Measurements from ENCODE around the gene CDH8. TPM values are rescaled to one million over a fixed set of nuclear protein-coding genes. Genes with fewer than 3 reads are reported as not detected.

CDH8 gene, protein sequence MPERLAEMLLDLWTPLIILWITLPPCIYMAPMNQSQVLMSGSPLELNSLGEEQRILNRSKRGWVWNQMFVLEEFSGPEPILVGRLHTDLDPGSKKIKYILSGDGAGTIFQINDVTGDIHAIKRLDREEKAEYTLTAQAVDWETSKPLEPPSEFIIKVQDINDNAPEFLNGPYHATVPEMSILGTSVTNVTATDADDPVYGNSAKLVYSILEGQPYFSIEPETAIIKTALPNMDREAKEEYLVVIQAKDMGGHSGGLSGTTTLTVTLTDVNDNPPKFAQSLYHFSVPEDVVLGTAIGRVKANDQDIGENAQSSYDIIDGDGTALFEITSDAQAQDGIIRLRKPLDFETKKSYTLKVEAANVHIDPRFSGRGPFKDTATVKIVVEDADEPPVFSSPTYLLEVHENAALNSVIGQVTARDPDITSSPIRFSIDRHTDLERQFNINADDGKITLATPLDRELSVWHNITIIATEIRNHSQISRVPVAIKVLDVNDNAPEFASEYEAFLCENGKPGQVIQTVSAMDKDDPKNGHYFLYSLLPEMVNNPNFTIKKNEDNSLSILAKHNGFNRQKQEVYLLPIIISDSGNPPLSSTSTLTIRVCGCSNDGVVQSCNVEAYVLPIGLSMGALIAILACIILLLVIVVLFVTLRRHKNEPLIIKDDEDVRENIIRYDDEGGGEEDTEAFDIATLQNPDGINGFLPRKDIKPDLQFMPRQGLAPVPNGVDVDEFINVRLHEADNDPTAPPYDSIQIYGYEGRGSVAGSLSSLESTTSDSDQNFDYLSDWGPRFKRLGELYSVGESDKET
- total RNA-seq (2021) (11.1 to 15.9 TPM (median 12.8 TPM) in 3 replicates), Bru-seq, nascent RNA (percentile 54 among the genes with signal in this experiment)
- long read RNA-seq, experiment 1, partial matches to known transcripts: 3 of 10 reads
- long read RNA-seq, experiment 1, other reads (novel, unspliced or antisense): 5 of 10 reads
- long read RNA-seq, experiment 2, partial matches to known transcripts: 2 of 10 reads
- long read RNA-seq, experiment 2, other reads (novel, unspliced or antisense): 5 of 10 reads
- long read RNA-seq, experiment 3, partial matches to known transcripts: 1 of 1 reads
- long read RNA-seq, experiment 3, other reads (novel, unspliced or antisense): 0 of 1 reads

DNA sequence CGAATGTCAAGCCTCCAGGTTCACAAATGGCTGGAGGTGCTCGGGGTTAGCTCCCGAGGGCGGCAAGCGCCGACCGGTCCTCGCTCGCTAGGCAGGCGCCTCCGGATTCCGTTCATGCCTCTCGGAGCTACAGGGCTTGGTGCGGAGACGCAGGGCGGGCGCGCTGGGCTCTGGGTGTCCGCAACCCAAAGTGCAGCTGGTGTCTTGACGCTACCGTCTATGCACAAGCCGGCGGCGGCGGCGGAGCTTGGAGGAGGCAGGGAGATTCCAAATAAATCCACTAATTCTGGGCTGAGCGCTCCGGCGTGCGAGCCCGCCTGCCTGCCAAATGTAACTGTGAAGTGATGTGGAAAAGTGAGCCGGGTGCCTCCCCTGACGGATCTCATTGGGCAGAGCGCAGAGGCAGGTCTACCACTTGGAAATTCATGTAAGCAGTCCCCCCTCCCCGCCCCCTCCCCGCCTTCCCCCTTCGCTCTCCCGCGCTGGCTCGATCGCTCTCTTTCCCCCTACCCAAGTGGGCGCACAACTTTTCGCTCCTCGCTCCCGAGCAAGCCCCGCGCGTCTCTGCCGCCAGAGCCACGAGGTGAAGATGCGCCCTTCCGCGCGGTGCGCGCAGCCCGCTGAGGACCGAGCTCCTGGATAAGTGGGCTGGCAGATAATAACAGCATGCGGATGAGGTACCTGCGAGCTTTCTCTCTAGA, at the start of gene CDH8:
Gene CDH8, minus strand, starts transcription at position 338 of the 701 bp plus-strand sequence. CDS start 15,035 bp downstream, outside the sequence.
- Mint-ChIP-seq H3K9me3 (no peaks in the 10 kb centered on the region), H3K4me1 (peaks cover 54% of the 10 kb centered on the region), H3K27ac (no peak within 1 kb of the TSS), H3K4me3 (peak within 1 kb of the TSS; percentile 84), H3K36me3 (no peaks in the 10 kb centered on the region), H3K27me3 (ENCODE audit: low read depth) (peaks cover 73% of the 10 kb centered on the region)
- DNase-seq (ENCODE audit: low spot score) (peak; percentile 76), ATAC-seq (peak; percentile 56)
- POLR2A ChIA-PET: interaction anchor here (0.6 kb wide), 1 partner anchor 26 kb away, joined by 4 read pairs; no protein-coding TSS in a partner anchor
- TF ChIP-seq, protein P1, sequence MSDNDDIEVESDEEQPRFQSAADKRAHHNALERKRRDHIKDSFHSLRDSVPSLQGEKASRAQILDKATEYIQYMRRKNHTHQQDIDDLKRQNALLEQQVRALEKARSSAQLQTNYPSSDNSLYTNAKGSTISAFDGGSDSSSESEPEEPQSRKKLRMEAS (CRISPR knock-in tag; IDR thresholded peaks at IDR 0.05): peak; percentile 53; the same call in 1 of the 2 replicates
- TF ChIP-seq, protein P2, sequence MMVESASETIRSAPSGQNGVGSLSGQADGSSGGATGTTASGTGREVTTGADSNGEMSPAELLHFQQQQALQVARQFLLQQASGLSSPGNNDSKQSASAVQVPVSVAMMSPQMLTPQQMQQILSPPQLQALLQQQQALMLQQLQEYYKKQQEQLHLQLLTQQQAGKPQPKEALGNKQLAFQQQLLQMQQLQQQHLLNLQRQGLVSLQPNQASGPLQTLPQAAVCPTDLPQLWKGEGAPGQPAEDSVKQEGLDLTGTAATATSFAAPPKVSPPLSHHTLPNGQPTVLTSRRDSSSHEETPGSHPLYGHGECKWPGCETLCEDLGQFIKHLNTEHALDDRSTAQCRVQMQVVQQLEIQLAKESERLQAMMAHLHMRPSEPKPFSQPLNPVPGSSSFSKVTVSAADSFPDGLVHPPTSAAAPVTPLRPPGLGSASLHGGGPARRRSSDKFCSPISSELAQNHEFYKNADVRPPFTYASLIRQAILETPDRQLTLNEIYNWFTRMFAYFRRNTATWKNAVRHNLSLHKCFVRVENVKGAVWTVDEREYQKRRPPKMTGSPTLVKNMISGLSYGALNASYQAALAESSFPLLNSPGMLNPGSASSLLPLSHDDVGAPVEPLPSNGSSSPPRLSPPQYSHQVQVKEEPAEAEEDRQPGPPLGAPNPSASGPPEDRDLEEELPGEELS (CRISPR knock-in tag; IDR thresholded peaks at IDR 0.05): 0 out of 2 replicates have a peak, but pooled peaks have one; percentile 37
- TF ChIP-seq ZNF138 (CRISPR knock-in tag; conservative IDR thresholded peaks at IDR 0.05) (no peak), FOXK1 (CRISPR knock-in tag; IDR thresholded peaks at IDR 0.05) (peak; percentile 47; the same call in 1 of the 2 replicates)
- CTCF ChIA-PET: interaction anchor here (0.6 to 3.1 kb wide), 7 partner anchors 10 to 952 kb away, joined by 3 to 24 read pairs (median 4); no protein-coding TSS in a partner anchor

DNA sequence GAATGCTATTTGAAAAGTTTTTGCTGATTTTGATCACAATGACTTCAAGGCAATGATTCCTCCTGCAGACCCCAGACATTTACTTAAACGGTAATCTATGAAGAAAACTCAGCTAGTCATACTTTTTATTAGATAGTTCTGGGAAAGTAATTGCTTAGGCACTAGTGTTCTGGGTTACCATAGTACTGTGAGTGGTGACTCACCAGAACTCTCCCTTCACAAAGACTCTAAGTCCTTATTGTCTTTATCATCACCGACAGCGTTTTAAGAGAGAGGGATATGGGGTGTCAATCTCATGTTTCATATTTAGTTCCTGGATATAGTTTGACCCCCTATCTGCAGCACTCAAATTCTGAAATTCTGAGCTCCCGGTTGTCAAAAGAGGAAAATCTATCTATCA, 43.0 kb upstream of the CDH8 start:
- peaks cover 3% of the 10 kb centered on the region for H3K9me3 Mint-ChIP-seq
- no peak overlapping the region for H3K27ac Mint-ChIP-seq
- H3K4me1 Mint-ChIP-seq: peaks cover 7% of the 10 kb centered on the region
- ATAC-seq: no peak
- DNase-seq (ENCODE audit: low spot score): no peak
- H3K27me3 Mint-ChIP-seq (ENCODE audit: low read depth): no peaks in the 10 kb centered on the region; the same call in 1 of the 2 replicates
- no peak overlapping the region for H3K4me3 Mint-ChIP-seq
- no peaks in the 10 kb centered on the region for H3K36me3 Mint-ChIP-seq
- ChIA-PET POLR2A (no interaction called here), CTCF (interaction anchor here (2.1 to 2.9 kb wide), 2 partner anchors 16 to 144 kb away, joined by 30 to 37 read pairs; no protein-coding TSS in a partner anchor)
- TF ChIP-seq CREM (CRISPR knock-in tag; IDR thresholded peaks at IDR 0.05): no peak
- no peak for TF ChIP-seq JUN (CRISPR knock-in tag; IDR thresholded peaks at IDR 0.05)
- TF ChIP-seq, protein P3, sequence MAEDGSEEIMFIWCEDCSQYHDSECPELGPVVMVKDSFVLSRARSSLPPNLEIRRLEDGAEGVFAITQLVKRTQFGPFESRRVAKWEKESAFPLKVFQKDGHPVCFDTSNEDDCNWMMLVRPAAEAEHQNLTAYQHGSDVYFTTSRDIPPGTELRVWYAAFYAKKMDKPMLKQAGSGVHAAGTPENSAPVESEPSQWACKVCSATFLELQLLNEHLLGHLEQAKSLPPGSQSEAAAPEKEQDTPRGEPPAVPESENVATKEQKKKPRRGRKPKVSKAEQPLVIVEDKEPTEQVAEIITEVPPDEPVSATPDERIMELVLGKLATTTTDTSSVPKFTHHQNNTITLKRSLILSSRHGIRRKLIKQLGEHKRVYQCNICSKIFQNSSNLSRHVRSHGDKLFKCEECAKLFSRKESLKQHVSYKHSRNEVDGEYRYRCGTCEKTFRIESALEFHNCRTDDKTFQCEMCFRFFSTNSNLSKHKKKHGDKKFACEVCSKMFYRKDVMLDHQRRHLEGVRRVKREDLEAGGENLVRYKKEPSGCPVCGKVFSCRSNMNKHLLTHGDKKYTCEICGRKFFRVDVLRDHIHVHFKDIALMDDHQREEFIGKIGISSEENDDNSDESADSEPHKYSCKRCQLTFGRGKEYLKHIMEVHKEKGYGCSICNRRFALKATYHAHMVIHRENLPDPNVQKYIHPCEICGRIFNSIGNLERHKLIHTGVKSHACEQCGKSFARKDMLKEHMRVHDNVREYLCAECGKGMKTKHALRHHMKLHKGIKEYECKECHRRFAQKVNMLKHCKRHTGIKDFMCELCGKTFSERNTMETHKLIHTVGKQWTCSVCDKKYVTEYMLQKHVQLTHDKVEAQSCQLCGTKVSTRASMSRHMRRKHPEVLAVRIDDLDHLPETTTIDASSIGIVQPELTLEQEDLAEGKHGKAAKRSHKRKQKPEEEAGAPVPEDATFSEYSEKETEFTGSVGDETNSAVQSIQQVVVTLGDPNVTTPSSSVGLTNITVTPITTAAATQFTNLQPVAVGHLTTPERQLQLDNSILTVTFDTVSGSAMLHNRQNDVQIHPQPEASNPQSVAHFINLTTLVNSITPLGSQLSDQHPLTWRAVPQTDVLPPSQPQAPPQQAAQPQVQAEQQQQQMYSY (CRISPR knock-in tag; IDR thresholded peaks at IDR 0.05): no peak
- TF ChIP-seq RELA (CRISPR knock-in tag; IDR thresholded peaks at IDR 0.05; ENCODE audit: borderline replicate concordance): no peak
- TF ChIP-seq, protein P4, sequence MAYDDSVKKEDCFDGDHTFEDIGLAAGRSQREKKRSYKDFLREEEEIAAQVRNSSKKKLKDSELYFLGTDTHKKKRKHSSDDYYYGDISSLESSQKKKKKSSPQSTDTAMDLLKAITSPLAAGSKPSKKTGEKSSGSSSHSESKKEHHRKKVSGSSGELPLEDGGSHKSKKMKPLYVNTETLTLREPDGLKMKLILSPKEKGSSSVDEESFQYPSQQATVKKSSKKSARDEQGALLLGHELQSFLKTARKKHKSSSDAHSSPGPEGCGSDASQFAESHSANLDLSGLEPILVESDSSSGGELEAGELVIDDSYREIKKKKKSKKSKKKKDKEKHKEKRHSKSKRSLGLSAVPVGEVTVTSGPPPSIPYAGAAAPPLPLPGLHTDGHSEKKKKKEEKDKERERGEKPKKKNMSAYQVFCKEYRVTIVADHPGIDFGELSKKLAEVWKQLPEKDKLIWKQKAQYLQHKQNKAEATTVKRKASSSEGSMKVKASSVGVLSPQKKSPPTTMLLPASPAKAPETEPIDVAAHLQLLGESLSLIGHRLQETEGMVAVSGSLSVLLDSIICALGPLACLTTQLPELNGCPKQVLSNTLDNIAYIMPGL (CRISPR knock-in tag; IDR thresholded peaks at IDR 0.05): no peak
- no peak for TF ChIP-seq NR1H2 (CRISPR knock-in tag; IDR thresholded peaks at IDR 0.05)
- no peak for TF ChIP-seq OVOL2 (CRISPR knock-in tag; IDR thresholded peaks at IDR 0.05; ENCODE audit: borderline replicate concordance)
- TF ChIP-seq, protein P2 (CRISPR knock-in tag; IDR thresholded peaks at IDR 0.05): no peak
- no peak for TF ChIP-seq ZNF396 (CRISPR knock-in tag; IDR thresholded peaks at IDR 0.05; ENCODE audit: borderline replicate concordance)
- TF ChIP-seq, protein P5, sequence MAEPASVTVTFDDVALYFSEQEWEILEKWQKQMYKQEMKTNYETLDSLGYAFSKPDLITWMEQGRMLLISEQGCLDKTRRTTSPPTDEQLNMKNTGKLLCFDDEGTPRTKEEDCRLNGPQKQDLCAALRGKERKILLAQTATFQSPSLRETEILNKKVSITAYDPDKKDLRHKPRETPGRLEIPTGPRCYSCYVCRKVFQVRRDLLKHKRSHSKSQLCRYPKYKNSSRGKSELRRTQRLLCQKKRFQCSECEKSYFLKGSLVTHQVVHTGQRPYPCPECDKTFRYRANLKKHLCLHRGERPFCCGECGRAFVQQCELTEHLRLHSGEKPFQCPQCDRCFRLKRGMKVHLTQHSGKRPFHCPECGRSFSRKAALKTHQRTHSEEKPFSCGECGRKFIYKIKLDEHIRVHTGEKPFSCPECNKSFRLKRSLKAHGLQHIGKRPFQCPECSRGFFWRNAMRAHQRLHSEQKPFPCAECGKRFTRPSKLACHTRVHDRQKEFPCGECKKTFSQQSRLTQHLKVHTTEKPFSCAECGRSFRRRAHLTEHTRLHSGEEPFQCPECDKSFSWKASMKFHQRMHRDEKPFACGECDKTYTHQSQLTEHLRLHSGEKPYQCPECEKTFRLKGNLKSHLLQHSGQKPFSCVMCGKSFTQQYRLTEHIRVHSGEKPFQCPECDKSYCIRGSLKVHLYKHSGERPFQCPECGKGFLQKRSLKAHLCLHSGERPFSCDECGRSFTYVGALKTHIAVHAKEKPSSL (CRISPR knock-in tag; conservative IDR thresholded peaks at IDR 0.05): no peak
- TF ChIP-seq FOXP1 (CRISPR knock-in tag; IDR thresholded peaks at IDR 0.05; ENCODE audit: borderline replicate concordance): no peak
- no peak for TF ChIP-seq KAT7 (CRISPR knock-in tag; IDR thresholded peaks at IDR 0.05; ENCODE audit: borderline replicate concordance)
- no peak for TF ChIP-seq GRHL2 (CRISPR knock-in tag; IDR thresholded peaks at IDR 0.05; ENCODE audit: insufficient replicate concordance, severe bottlenecking)
